ENCODE measurements around the gene SMCO4.

SMCO4 gene

DNA sequence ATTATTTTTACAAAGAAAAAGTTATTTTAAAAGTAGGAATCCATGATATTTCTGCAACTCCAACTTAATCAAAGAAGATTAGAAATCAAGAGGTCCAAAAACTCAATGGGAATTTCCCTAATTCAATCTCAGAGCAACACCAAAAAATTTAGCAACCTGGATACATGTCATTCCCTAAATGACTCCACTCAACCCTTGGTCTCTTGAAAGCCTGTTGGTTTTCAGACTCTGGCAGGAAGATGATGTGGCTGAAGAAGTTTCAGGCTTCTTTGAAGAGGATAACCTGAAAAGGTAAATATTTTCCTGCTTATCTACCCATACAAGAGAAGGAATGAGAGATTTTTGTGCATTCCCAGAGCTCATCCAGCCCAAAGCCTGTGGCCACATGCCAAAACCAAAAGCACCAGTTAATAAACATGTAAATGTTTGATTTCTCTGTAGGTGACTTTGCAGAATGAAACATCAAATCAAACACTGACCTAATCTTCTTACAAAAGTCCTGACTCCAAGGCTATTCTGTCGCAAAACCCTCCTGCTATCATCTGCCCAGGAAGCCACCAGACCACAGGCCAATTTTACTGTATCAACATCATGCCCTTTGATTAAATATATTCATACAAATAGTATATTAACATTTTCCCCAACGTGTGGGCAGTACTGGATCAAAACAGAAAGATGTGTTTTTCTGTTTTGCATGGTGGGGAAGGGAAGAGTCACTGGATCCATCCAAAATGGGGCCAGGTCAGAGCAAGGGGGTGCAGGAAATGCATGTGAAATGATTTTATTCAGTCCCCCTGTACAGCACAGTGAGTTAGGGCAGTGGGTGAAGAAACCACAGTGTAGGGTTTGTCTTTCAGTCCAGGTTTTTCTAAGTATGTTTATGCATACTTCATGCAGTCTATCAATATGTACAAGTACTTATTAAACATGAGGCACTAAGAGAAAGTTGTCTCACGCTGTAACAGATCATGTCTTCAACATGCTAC is 38.8 kb downstream of the SMCO4 start:
- no peak for DNase-seq (ENCODE audit: low read depth)

GRCh38 chr11:93501856-93502255 is 41.3 kb downstream of the SMCO4 start:
- DNase-seq (ENCODE audit: low read depth) = no peak

DNA sequence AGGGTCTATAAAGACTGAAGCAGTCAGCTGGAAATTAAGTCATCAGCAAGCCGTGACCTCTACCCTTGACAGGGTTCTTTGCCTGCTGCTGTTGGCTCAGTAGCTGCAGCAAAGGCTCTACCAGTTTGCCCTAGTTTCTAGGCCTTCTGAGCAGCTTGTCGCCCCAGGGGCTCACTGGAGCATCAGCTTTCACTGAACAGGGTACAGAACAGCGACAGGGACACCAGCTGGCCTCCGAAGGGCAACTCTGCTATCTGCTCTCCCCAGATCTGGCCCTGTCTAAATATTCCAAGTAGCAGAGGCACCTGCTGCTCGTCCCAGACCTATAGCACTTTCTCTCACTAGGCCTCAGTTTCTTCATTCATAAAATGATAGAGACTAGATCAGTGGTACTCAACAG is 42.4 kb downstream of the SMCO4 start:
- DNase-seq (ENCODE audit: low read depth) = no peak

- DNase-seq (ENCODE audit: low read depth) = no peak
These were observed 44.5 kb downstream of the SMCO4 start for GRCh38 chr11:93498641-93499040.

GRCh38 chr11:93498161-93498560 is 45.0 kb downstream of the SMCO4 start:
- no peak for DNase-seq (ENCODE audit: low read depth)

DNA sequence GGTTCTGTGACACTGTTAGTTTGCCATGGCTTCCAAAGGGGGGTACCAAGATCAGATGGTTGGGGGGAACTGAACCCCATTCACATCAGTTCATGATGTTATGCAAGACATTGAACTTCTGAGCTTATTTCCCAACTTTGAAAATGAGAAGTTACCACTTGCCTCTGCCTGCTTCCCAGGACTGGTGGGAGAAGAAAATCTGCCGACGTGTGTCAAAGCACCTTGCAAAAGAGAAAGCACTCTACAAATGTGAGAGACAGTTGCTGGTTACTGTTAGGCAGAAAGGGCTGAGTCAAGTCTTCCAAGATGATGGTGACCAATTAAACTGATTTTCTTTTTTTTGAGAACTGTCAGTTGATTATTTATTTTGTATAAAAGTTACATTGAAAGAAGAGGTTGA is 45.6 kb downstream of the SMCO4 start:
- no peak for DNase-seq (ENCODE audit: low read depth)

GRCh38 chr11:93494357-93494756 is 48.8 kb downstream of the SMCO4 start:
- DNase-seq (ENCODE audit: low read depth) = no peak

GRCh38 chr11:93493252-93493897 is 49.8 kb downstream of the SMCO4 start:
- DNase-seq (ENCODE audit: low read depth) = no peak

GRCh38 chr11:93492464-93493251 is 50.5 kb downstream of the SMCO4 start:
- no peak for DNase-seq (ENCODE audit: low read depth)

DNA sequence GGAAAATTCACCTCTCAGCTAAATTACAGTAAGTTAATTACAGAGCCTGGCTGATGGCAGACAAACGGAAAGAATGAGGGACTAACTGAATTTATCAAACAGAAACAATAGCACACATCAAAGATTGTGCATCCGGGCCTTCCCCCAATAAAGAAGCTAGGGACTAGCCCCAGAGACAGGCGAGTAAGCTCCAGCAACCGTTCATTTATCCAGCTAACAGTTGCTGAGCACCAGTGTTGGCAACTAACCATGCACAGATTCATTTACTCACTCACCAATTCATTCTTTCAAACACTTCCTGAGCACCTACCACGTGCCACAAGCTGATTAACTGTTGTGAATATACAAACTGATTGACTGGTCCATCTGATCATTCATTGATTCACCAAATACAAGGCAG is 51.2 kb downstream of the SMCO4 start:
- DNase-seq (ENCODE audit: low read depth) = no peak

- no peak for DNase-seq (ENCODE audit: low read depth)
These were observed 52.1 kb downstream of the SMCO4 start for GRCh38 chr11:93490996-93491618.

GRCh38 chr11:93489841-93490240 is 53.4 kb downstream of the SMCO4 start:
- DNase-seq (ENCODE audit: low read depth) = no peak

- no peak for DNase-seq (ENCODE audit: low read depth)
These were observed 56.1 kb downstream of the SMCO4 start for GRCh38 chr11:93487032-93487483.

- DNase-seq (ENCODE audit: low read depth) = no peak
These were observed 57.2 kb downstream of the SMCO4 start for GRCh38 chr11:93485983-93486382.

- no peak for DNase-seq (ENCODE audit: low read depth)
These were observed 58.5 kb downstream of the SMCO4 start for GRCh38 chr11:93484716-93485115.

DNA sequence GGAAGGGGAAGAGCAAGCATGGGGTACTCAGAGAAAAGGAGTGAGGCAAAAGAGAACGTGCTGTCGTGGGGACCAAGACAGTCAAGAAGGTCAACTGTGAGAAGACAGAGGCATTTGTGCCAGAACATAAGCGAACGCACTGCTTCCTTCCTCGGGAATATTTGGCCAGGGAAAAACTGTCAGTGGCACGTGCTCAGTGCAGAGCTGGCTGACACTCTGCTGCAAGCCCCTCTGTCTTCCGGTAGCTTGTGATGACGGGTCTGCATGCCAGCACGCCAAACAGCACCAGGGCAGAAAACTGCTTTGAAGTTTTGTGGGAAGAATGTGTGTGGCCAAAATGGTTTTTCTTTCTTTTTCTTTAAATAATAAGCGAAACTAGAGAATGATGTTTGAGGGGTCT is 60.6 kb downstream of the SMCO4 start:
- DNase-seq (ENCODE audit: low read depth) = no peak

DNA sequence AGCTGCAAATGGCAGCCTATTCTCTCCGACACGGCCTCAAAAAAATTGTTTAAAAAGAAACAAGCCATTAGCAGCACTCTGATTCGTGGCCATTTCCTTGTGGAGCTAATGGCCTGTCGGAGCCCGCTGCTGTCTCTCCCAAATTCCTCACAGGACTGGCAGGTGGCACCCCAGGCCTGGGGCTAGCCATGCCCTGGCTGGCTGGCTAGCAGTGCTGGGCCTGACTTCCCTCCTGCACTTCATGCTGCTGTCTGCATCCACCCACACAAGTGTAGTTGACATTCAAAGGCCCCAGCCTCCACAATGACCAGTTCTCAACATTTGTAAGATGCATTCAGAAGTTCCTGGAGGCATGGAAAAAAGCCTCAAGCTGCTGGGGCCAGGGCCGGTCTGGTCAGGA is 61.5 kb downstream of the SMCO4 start:
- DNase-seq (ENCODE audit: low read depth) = no peak

- no peak for DNase-seq (ENCODE audit: low read depth)
These were observed 61.9 kb downstream of the SMCO4 start for GRCh38 chr11:93481279-93481678.

GRCh38 chr11:93480756-93481155 is 62.4 kb downstream of the SMCO4 start:
- DNase-seq (ENCODE audit: low read depth) = no peak

GRCh38 chr11:93480256-93480655 is 62.9 kb downstream of the SMCO4 start:
- DNase-seq (ENCODE audit: low read depth) = no peak

DNA sequence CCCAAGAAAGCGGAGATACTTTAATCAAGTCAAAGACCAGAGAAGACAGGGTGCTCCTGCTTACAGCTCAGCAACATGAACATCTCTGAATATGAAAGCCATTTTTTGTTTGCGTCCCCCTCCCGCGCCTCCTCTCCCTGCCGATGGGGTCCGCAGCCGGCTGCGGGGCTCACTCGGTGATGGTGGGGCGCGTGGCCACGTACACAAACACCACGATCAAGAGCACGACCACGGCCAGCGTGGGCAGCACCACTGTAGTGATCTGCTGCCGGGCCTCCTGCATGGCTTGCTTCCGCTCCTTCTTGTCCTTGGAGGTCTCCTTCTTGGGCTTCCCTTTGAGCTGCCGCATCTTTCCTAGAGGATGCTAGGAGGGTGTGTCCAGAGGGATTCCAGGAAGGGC is 64.3 kb downstream of the SMCO4 start:
- no peak for DNase-seq (ENCODE audit: low read depth)

GRCh38 chr11:93477684-93478234 is 65.4 kb downstream of the SMCO4 start:
- DNase-seq (ENCODE audit: low read depth) = no peak
